CD4-positive, alpha-beta T cell treated with Interferon alpha-2 for 1 hour (primary cell): ENCODE measurements around the gene DERL2.

Source experiments
- DNase-seq, 2 donors: peaks; one replicate each; pipeline ENCODE4 v3.0.0-alpha.2; 2020 to 2022

The DERL2 gene

DNA sequence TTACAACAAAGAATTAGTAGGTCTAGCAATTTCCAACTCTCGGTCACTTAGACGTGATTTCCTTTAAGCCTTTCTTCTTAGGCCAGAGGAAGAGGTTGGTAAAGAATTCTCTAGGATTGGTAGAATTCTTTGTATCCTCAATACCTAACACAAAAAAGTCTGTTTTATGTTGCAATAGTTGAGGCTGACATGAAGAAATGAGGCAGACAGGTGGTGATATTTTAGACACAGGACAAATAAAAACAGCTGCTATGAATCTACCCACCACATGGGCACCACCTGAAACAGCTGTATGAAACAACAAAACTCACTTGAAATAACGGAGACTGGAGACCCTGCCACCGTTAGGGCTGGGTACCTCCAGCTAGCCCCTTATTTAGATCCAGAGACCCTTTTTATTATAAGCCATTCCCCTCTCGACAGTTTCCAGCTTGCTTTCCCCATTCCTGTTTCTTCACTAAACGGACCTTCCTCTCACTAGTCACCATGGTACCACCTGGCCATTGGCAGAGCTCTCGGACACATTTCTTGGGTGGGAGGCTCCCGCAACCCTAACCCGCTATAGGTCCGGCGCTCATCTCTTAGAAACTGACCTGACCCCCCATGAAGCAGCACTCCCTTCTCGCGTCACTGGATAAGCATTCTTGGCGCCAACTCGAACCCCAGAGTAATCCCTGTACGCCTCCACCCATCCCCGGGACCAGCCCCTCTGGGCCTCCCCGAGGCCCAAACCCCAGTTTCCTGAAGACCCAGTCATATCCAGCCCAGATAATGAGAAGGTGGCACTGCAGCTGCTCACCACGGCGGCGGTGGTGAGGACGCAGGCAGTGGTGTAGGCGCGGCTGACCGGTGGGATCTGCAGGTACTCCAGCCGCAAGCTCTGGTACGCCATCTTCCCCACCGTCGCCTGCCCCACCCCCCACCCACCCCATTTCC, at the start of gene DERL2:
DERL2 (minus strand) TSS at position 909 of the 936 bp plus-strand sequence; CDS start at position 892, 17 bp downstream.
- no peak for DNase-seq

GRCh38 chr17:5535436-5535835, 49.5 kb upstream of the DERL2 start:
- no peak for DNase-seq

DNA sequence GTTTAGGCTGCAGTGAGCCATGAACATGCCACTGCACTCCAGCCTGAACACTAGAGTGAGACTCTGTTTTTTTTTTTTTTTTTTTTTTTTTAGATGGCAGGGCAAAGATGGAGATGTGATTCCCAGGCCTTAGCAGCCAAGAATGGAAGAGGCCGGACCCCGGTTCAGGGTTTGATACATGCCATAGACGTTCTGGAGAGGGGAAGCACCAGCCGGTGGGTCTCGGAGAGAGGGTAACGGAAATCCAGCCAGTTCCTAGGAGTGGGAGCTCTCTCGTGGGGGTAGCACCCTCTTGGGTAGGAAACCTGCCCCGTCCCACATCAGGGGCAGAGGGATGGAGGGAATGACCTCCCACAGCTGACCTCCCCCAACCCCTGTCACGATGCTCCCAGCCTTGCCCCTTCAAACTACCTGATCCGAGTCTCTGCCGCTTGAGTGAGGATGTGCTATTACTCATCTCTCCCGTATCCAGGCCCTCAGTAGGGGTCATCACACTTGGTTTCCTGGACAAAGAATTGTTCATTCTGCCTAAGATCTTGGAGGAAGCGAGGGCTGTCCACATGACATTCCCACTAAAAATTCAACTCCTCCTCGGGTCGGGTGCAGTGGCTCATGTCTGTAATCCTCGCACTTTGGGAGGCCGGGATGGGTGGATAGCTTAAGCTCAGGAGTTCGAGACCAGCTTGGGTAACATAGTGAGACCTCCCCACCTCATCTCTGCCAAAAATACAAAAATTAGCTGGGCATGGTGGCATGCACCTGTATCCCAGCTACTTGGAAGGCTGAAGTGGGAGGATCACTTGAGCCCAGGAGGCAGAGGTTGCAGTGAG, 47.7 kb upstream of the DERL2 start:
- DNase-seq: no peak

DNA sequence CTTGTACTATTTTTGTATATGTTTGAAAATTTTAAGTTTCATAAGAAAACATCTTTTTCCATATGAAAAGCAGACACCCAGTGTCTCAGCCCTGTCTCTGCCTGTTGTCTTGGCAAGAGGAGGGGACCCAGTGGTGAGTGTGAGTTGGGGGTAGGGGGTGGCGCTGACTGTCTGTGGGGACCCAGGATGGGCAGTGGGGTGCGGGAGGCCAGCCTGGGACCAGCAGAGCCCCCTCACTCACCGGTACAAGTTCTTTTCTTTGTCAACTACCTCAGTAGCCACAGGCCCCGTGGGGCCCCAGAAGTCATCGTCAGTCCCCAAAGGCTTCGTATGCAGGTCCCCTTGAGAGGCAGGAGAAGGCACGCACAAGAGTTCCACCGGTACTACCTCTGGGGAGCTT, 46.6 kb upstream of the DERL2 start:
- DNase-seq: no peak

GRCh38 chr17:5531085-5531418, 45.1 kb upstream of the DERL2 start:
- DNase-seq: no peak

DNA sequence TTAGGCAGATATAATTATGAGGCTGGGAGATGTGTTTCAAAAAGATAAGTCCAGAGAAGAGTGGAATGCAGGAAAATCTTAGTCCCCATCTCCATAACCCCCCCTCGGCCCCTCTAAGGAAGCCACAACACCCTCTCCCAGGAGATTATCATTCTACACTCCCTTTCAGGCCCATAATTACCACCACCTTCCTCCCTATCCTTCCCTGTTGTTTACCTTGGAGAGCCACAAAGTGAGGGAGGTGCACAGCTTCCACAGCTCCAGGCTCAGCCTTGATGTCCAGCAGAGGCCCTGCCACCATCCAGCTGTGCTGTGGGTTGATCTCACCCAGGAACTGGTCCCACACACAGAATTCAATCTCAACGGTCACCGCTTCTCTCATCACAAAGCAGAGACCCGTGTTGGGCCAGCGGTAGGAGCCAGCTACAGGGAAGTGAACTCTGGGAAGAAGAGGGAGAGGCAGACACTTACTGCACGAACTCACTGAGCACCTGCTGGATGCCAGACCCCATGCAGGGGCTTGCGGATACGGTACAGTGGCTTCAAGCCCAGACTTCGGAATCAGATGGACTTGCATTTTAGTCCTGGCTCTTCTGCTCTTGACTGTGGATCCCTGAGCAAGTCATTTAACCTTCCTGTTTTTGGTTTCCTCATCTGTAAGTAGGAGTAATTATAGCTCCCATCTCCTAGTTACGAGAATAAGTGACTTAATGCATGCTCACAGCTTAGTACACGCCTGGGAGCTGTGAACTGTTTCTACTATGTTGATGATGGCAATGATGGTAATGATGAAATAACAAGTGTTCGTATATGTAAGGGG, 44.5 kb upstream of the DERL2 start:
- DNase-seq: no peak

DNA sequence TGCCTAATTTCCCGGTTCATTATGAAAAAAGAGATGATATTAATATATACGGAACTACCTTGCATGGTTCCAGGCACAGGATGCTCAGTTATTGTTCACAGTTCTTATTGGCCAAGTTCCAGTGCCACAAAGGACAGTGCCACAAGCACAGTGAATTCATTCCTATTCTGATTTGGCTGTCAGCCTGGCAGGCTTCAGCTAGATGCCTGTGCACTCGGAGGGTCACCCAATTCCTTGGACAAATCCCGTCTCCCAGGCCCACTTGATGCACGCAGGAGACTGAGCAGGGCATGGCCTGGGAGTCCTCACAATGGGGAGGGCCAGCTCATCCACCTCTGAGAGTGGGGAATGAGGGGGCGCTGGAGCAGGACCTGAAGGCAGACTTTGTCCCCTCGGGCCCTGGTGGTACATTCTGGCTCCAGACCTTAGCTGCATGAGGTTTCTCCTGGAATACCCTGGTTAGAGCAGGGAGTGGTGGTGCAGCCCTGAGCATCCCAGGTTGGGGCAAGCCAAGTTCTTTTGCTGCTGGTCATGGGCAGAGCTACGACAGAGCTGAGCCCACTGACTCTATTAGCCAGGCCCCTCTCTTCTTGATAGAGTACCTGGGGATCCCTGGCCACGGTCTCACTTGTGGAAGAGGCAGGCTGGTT, 41.7 kb upstream of the DERL2 start:
- no peak for DNase-seq

GRCh38 chr17:5526821-5527598, 41.0 kb upstream of the DERL2 start:
- no peak for DNase-seq

DNA sequence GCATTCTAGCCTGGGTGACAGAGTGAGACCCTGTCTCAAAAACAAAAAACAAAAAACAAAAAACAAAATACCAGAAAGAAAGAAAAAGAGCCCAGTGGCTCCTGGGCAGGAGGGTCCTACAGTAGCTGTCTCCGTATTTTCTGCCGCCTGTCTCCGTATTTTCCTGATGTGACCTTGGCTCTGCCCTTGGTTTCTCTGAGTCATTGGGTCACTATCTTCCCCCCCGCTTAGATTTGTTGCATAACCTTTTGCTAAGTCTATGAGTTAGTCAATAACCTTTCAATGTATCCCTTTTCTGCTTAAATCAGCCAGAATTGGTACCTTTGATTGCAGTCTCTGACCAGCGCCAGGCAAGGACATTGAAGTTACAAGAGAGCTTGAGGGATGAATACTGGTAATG, 37.3 kb upstream of the DERL2 start:
- DNase-seq: no peak

- DNase-seq: no peak
Observed at GRCh38 chr17:5522476-5522875, 36.5 kb upstream of the DERL2 start.

GRCh38 chr17:5516060-5516792, 30.2 kb upstream of the DERL2 start:
- DNase-seq: no peak

DNA sequence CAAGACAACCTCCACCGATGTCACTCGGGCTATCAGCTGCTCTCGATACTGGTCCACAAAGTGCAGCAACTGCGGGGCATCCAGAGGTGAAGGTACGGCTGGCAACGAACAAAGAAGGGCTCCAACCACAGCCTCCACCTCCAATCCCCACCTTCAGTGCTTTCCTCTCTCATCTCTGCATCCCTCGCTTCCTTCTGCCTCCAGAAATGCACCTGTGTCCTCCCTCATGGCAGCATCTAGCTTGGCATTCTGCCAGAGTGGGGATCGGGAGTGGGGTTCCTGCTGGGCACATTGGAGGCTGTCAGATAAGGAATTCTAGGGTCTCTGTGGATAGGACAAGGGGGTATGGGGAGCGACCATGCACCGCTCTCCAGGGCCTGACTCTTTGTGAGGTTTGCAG, 29.0 kb upstream of the DERL2 start:
- DNase-seq: no peak

DNA sequence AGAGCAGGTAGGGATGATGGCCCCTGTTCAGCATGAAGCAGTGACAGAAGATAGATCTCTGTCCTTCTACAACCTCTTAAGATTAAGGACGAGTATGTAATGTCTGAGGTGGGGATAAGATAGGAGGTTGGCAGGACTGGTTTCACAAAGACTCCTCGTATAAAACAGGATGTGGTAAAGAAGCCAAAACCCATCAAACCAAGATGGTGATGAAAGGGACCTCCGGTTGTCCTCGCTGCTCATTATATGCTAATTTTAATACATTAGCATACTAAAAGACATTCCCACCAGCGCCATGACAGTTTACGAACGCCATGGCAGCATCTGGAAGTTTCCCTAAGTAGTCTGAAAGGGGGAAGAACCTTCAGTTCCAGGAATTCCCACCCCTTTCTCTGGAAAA, 27.6 kb upstream of the DERL2 start:
- peak in 1 of 2 donors; percentile 46 for DNase-seq

DNA sequence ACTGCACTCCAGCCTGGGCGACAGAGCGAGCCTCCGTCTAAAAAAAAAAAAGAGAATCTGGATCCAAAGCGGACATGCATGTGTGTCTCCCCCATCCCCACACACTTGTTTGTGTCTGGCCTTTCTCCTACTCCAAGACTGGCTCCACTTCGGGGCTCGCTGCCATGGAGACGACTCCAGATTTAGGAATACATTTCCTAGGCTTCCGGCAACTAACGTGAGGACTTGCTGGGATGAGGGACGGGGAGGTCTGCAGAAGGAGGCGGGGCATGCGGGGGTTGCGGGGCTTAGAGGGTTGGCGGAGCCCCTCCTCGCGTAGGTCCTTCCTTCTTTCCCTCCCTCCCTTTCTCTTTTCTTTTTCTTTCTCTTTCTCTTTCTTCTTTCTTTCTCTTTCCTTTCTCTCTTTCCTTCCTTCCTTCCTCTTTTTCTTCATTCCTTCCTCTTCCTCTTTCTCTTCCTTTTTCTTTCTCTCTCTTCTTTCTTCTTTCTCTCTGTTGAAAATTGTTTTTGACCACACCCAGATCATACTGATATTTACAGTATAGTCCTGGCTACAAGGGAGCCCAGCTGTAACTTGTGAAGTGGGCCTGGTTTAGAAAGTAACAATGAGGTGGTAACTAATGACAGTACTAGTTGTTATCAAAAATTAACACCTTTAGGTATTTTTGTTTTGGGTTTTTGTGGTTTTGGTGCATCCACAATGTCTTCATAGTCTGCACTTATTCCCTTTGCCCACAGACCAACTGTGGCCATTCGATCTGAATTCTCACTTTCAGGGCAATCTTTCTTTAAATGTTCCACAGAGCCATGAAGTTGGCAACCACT, 25.6 kb upstream of the DERL2 start:
- DNase-seq: no peak

DNA sequence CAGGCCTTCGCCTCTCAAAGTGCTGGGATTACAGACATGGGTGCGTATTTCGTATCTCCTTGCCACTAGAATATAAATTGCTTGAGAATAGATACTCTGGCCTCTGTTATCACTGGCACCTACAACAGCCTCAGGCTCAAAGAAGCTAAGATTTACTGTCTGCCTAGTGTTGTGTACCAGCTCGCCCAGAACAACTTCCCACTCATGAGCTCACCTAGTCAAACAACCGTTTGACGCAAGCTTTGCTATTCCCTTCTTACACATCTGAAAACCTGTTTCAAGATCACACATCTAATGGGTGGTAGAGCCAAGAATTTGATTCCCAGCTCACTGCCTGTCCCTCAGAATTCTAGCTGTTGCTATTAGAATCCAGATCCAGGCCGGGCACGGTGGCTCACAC, 24.8 kb upstream of the DERL2 start:
- no peak for DNase-seq

- DNase-seq: no peak
Observed at GRCh38 chr17:5509482-5509881, 23.5 kb upstream of the DERL2 start.

- DNase-seq: no peak
Observed at GRCh38 chr17:5508810-5509209, 22.8 kb upstream of the DERL2 start.

- DNase-seq: no peak
Observed at GRCh38 chr17:5506307-5506706, 20.3 kb upstream of the DERL2 start.

DNA sequence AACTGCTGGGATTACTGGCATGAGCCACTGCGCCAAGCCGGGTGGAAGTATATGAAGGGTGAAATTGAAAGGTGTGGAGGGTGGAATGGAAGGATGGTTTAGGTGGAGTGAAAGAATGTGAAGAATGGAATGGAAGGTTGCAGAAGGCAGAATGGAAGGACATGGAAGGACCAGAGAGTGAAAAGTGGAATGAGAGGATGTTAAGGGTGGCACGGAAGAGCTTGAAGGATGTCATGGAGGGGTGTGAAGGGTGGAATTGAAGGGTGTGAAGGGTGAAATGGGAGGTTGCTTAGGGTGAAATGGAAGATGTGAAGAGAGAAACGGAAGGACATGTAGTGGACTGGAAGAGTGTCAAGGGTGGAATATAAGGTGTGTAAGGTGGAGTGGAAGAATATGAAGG, 16.6 kb upstream of the DERL2 start:
- DNase-seq: no peak

- no peak for DNase-seq
Observed at GRCh38 chr17:5501685-5502084, 15.7 kb upstream of the DERL2 start.
